PC-9 (cell line): ENCODE measurements around the gene TRPM6. TPM values are rescaled to one million over a fixed set of nuclear protein-coding genes. Genes with fewer than 3 reads are reported as not detected.

Source experiments
- BruUV-seq: library from RNA; stranded (reverse); fragments of 400-500 nt; replicated peaks from 2 replicates; lab custom pipeline; 2021; lab: Mats Ljungman, UMichigan
- CTCF ChIA-PET: fragments of 300-600 bp; sonication (Branson Sonifier 250); formaldehyde crosslinking; loops from one replicate; lab custom pipeline; 2022; ENCODE audit warnings: antibody characterized with exemption; lab: Charles Lee
- POLR2A ChIA-PET: fragments of 300-600 bp; sonication (Branson Sonifier 250); formaldehyde crosslinking; loops from one replicate; lab custom pipeline; 2022; ENCODE audit warnings: antibody characterized with exemption; ENCODE audit not compliant: unreplicated experiment; lab: Charles Lee
- DNase-seq, 2 experiments: peaks; one replicate each; pipeline versions ENCODE4 v3.0.0 to v3.0.0-alpha.2; 2015 to 2022; ENCODE audit warnings: mixed read lengths in 1 of 2
- H2AFZ ChIP-seq: fragments of 200-600 bp; sonication (generic); 2 replicates; pipeline ENCODE4 v1.8.1; 2017; ENCODE audit warnings: antibody characterized with exemption
- H3F3A ChIP-seq: fragments of 200-600 bp; sonication (generic); 2 replicates; pipeline ENCODE4 v1.8.1; 2017; ENCODE audit warnings: antibody characterized with exemption, mild to moderate bottlenecking, low read depth; ENCODE audit not compliant: insufficient read depth
- H3K27ac ChIP-seq: fragments of 200-600 bp; sonication (generic); 2 replicates; pipeline ENCODE4 v1.6.1; 2016; ENCODE audit warnings: mixed run types
- H3K27me3 ChIP-seq: fragments of 200-600 bp; sonication (generic); 2 replicates; pipeline ENCODE4 v1.6.1; 2016; ENCODE audit warnings: low read depth, mixed run types; ENCODE audit not compliant: insufficient read depth
- H3K36me3 ChIP-seq: fragments of 200-600 bp; sonication (generic); 2 replicates; pipeline ENCODE4 v1.6.1; 2016; ENCODE audit warnings: low read depth, mixed run types
- H3K4me1 ChIP-seq: fragments of 200-600 bp; sonication (generic); replicated peaks from 2 replicates; pipeline ENCODE4 v1.6.1; 2016; ENCODE audit warnings: mixed run types; ENCODE audit not compliant: insufficient read depth
- H3K4me2 ChIP-seq: fragments of 200-600 bp; sonication (generic); 2 replicates; pipeline ENCODE4 v1.6.1; 2017; ENCODE audit warnings: mixed run types
- H3K4me3 ChIP-seq: fragments of 200-600 bp; sonication (generic); 2 replicates; pipeline ENCODE4 v1.6.1; 2016; ENCODE audit warnings: mixed run types
- H3K79me2 ChIP-seq: fragments of 200-600 bp; sonication (generic); 2 replicates; pipeline ENCODE4 v1.6.1; 2017; ENCODE audit warnings: low read depth, mixed run types
- H3K9me2 ChIP-seq: fragments of 200-600 bp; sonication (generic); 2 replicates; pipeline ENCODE4 v1.8.1; 2017; ENCODE audit warnings: mild to moderate bottlenecking; ENCODE audit not compliant: insufficient read depth
- H3K9me3 ChIP-seq: fragments of 200-600 bp; sonication (generic); 2 replicates; pipeline ENCODE4 v1.8.1; 2016; ENCODE audit warnings: low read depth; ENCODE audit not compliant: insufficient read depth
- H4K20me1 ChIP-seq: fragments of 200-600 bp; sonication (generic); 2 replicates; pipeline ENCODE4 v1.8.1; 2017; ENCODE audit not compliant: insufficient read depth
- CTCF ChIP-seq: fragments of 200-600 bp; sonication (generic); conservative IDR thresholded peaks from 2 replicates; pipeline ENCODE4 v1.6.1; 2017; ENCODE audit warnings: mixed run types, antibody characterized with exemption, mild to moderate bottlenecking, moderate library complexity
- EZH2 ChIP-seq: fragments of 200-600 bp; sonication (generic); IDR thresholded peaks from 2 replicates; pipeline ENCODE4 v1.8.0; 2017; ENCODE audit warnings: antibody characterized with exemption, low read depth
- intact Hi-C: fragments of 100-400 bp; cut with micrococcal nuclease; formaldehyde crosslinking; loops from one replicate; pipeline ENCODE4 v1.10.0; 2022; ENCODE audit not compliant: unreplicated experiment
- total RNA-seq: library from RNA; stranded (reverse); gene quantifications from 2 replicates; pipeline ENCODE4 v1.2.3, GENCODE V29; 2021

TRPM6 gene
- total RNA-seq, 1 experiment from 2014 or later, result 0.09 TPM

DNA sequence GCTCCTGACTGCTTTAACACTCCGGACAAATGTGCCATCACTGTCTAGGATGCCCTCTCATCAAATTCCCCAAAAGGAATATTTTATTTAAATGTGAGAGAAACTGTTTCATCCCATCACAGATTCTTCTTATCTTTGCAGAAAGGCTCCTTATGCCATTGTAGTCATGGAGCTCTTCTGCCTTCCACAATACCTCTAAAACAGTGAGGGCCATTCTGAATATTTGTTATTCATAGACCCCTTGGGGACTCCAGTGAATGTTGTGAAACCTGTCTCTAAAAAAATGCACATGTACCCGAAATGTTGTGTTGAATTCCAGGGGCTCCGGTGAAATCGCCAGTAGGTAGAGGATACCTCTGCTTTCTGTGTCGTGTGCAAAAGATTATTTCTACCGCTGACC, 213.6 kb downstream of the TRPM6 start:
- Histone ChIP-seq H3F3A (no peaks in the 10 kb centered on the region), H2AFZ (no peak overlapping the region), H3K4me2 (no peak overlapping the region), H3K27me3 (no peaks in the 10 kb centered on the region), H3K4me3 (no peak overlapping the region), H3K9me3 (no peaks in the 10 kb centered on the region), H3K79me2 (no peaks in the 10 kb centered on the region), H3K9me2 (no peaks in the 10 kb centered on the region), H4K20me1 (no peaks in the 10 kb centered on the region), H3K4me1 (no peaks in the 10 kb centered on the region), H3K36me3 (no peaks in the 10 kb centered on the region), H3K27ac (no peak overlapping the region)
- no TSS peak for BruUV-seq
- no peak for DNase-seq
- no peak for TF ChIP-seq CTCF
- TF ChIP-seq EZH2, result no peak
- POLR2A ChIA-PET, result no interaction called here
- intact Hi-C loops, result no loop called here
- CTCF ChIA-PET, result no interaction called here

Other genes starting within 250 kb of the TRPM6 start
- gene C9orf40, start 65.0 kb upstream of the TRPM6 start, total RNA-seq, result 10.8 and 11.3 TPM in 2 replicates
- gene CARNMT1, start 140.4 kb upstream of the TRPM6 start, total RNA-seq, result 20.5 and 21.5 TPM in 2 replicates
- gene NMRK1, start 200.2 kb upstream of the TRPM6 start, total RNA-seq, result 35.4 and 36.2 TPM in 2 replicates
- 42.0 and 58.4 TPM in 2 replicates for gene OSTF1, start 200.6 kb upstream of the TRPM6 start, total RNA-seq